ENCODE data around the gene FAM89B.
A peak's percentile ranks its signal among the peaks of the same experiment; 100 is the strongest.
"Not testable (repeated sequence)": the region's sequence is repeated elsewhere in the genome, so short reads cannot be mapped to it uniquely, and the experiment has no call there.

Gene FAM89B

DNA sequence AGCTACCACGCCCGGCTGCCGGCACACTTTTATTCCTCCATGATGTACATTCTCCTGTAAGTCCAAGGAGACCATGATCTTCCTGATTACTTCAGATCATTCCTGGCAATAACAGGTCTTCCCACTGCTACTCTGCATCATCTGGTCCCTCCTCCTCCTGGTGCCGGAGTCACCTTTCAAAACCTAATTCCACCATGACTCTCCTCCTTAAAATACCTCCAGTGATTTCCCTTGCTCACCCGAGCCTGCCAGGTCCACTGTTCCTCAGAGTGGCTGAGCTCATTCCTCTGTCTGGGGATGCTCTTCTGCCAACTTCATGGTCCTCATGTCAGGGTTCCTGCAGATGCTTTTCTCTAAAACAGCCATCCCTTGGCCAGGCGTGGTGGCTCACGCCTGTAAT, 10.3 kb upstream of the FAM89B start:
- no peak overlapping the region for H3K4me3 ChIP-seq (ENCODE audit: control insufficient read depth, low read depth, low read length)
- DNase-seq (ENCODE audit: low read depth) = no peak
- TF ChIP-seq, protein P1, sequence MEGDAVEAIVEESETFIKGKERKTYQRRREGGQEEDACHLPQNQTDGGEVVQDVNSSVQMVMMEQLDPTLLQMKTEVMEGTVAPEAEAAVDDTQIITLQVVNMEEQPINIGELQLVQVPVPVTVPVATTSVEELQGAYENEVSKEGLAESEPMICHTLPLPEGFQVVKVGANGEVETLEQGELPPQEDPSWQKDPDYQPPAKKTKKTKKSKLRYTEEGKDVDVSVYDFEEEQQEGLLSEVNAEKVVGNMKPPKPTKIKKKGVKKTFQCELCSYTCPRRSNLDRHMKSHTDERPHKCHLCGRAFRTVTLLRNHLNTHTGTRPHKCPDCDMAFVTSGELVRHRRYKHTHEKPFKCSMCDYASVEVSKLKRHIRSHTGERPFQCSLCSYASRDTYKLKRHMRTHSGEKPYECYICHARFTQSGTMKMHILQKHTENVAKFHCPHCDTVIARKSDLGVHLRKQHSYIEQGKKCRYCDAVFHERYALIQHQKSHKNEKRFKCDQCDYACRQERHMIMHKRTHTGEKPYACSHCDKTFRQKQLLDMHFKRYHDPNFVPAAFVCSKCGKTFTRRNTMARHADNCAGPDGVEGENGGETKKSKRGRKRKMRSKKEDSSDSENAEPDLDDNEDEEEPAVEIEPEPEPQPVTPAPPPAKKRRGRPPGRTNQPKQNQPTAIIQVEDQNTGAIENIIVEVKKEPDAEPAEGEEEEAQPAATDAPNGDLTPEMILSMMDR (IDR thresholded peaks at IDR 0.05; ENCODE audit: control insufficient read depth, insufficient read depth, low read depth, low read length, missing control alignments) = no peak

GRCh38 chr11:65562788-65563187, 9.6 kb upstream of the FAM89B start:
- DNase-seq (ENCODE audit: low read depth) = no peak
- TF ChIP-seq, protein P1 (IDR thresholded peaks at IDR 0.05; ENCODE audit: control insufficient read depth, insufficient read depth, low read depth, low read length, missing control alignments) = no peak
- H3K4me3 ChIP-seq (ENCODE audit: control insufficient read depth, low read depth, low read length) = no peak overlapping the region

- TF ChIP-seq, protein P1 (IDR thresholded peaks at IDR 0.05; ENCODE audit: control insufficient read depth, insufficient read depth, low read depth, low read length, missing control alignments) = no peak
- DNase-seq (ENCODE audit: low read depth) = no peak
- no peak overlapping the region for H3K4me3 ChIP-seq (ENCODE audit: control insufficient read depth, low read depth, low read length)
Measured at GRCh38 chr11:65563601-65564000, 8.7 kb upstream of the FAM89B start.

DNA sequence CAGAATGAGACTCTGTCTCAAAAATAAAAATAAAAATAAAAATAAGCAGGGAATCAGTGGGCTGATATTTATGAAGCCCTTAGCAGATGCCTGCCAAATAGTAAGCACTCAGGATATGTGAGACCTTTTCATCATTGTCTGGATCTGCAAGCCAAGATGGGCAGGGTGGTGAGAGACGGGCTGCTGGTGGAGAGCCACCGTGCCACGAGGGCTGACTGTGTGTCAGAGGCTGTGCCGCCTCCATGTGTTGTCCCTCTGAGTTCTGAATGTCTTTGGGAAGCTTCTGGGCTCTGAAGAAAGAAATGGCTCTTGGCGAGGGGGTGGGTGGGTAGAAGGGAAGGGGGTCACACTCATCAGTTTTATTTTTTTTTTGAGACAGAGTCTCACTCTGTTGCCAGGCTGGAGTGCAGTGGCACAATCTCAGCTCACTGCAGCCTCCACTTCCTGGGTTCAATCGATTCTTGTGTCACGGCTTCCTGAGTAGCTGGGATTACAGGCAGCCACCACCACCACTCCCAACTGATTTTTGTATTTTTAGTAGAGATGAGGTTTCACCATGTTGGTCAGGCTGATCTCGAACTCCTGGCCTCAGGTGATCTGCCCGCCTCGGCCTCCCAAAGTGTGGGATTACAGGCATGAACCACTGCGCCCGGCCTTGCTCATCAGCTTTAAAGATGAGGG, 7.3 kb upstream of the FAM89B start:
- not testable (repeated sequence) for DNase-seq (ENCODE audit: low read depth); H3K4me3 ChIP-seq (ENCODE audit: control insufficient read depth, low read depth, low read length)

- no peak for DNase-seq (ENCODE audit: low read depth)
- TF ChIP-seq, protein P1 (IDR thresholded peaks at IDR 0.05; ENCODE audit: control insufficient read depth, insufficient read depth, low read depth, low read length, missing control alignments) = no peak
Measured at GRCh38 chr11:65565624-65566453, 6.5 kb upstream of the FAM89B start.

DNA sequence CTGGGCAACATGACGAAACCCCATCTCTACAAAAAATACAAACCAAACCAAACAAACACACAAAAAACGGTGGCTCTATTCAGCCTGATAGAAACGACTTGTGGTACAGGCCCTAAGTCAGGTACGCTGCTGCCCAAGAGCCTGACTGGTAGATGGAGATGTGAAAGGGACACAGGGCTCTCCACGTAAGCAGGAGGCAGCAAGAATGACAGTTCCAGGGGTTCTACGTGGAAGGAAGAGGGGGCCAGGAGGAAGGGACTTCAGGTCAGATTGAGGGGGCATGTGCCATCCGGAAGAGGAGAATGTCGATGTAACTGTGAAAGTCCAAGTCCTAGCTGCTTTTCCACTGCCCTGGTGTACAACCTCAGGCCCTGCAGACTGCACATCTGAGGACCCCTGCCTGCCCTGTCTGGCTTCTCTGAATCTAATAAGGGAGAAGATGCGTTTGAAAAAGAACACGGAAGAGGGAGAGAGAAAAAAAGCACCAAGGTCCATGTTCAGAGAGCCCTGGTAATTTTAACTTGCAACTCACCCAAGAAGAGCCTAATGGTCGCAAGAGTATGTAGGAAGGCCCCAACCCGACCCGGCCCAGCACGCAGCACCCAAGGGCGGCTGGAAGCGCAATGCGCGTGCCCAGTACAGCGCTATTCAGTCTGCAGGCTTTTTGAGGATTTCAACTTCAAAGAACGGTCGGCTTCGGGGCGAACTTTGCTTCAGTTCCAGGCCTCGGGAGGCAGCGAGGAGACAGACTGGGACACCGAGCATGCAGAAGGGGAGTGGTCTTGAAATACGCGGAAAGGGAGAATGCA, 3.0 kb upstream of the FAM89B start:
- TF ChIP-seq, protein P1 (IDR thresholded peaks at IDR 0.05; ENCODE audit: control insufficient read depth, insufficient read depth, low read depth, low read length, missing control alignments) = no peak
- no peak for DNase-seq (ENCODE audit: low read depth)

More at GRCh38 chr11:65565624-65566453, 6.5 kb upstream of the FAM89B start:
- no peak overlapping the region for H3K4me3 ChIP-seq (ENCODE audit: control insufficient read depth, low read depth, low read length)

More for the DNA sequence above, 3.0 kb upstream of the FAM89B start:
- H3K4me3 ChIP-seq (ENCODE audit: control insufficient read depth, low read depth, low read length) = peak overlapping the region; percentile 96
